HG02981 (cell line): ENCODE data around the gene FBL.
"Not testable (repeated sequence)": the region's sequence is repeated elsewhere in the genome, so short reads cannot be mapped to it uniquely, and the experiment has no call there.

Experiments used
- ATAC-seq: cut with Tn5 transposase; IDR thresholded peaks from one replicate; pipeline ENCODE4 v1.9.1; 2021; ENCODE audit warnings: mild to moderate bottlenecking, moderate library complexity; ENCODE audit not compliant: unreplicated experiment

Gene FBL

DNA sequence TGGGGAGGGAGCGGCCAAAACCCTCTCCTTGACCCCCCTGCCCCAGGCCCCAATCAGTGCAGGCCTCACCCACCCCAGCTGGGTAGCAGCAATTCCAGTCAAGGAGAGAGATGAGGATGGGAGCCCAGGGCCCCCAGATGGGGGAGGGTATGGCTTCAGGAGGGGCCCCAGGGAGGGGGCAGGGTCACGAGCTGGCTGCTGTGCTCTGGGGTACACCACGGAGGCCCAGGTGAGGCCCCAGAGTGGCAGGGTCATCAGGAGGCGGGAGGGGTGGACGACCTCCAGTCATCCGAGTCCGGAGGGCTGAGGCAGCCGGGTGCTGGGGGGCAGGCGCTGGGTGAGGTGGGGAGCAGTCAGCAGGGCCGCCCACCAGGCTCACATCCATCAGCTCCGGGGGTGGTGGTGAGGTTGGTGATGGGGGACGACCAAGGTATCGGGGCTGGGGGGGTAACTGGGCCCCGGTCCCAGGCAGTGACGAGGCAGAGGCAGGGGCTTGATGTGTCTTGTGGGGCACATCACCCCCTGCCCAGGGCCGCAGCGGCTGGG is 20.6 kb downstream of the FBL start:
- no peak for ATAC-seq

- ATAC-seq, result no peak
These were observed 21.1 kb downstream of the FBL start for GRCh38 chr19:39825093-39825463.

DNA sequence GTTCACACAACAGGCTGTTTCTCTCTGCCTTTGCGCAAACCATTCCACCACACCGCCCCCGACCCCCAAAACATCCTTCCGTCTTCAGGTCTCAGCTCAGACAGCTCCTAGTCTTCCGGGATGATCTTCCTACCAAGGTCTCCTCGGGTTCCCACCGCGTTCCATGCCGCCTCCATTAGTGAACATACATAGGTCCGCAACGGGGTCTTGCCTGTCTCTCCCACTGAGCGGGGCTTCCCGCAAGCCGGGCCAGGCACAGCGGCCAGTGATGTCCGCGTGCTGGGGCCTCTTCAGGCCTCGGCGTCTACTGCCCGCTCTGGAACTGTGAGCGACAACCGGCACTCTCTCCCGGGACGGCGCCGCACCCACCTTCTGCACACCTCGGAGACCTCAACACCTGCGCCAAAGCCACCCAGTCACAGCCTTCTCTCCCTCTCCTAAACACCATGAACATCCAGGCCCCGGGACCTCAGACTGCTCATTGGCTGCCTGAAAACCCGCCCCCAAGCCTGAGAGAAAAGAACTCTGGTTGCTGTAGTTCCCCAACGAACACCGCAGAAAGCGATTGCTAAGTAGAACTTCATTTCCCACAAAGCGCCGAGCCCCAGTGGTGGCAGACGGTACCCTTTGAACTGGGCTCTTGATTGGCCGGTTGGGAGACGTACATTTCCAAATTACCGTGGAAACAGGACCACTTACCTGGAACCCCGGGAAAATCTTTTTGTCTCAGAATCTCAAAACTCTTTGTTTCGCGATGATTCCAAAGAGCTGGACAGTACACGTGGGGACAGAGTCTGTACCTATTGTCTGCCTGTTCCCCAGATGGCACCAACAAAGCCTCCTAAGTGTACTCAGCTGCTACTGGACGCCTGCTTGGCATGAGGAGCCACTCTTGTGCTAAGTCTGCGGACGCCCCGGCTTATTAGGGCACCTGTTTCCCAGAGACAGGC is 21.8 kb downstream of the FBL start:
- peak; percentile 79 for ATAC-seq

DNA sequence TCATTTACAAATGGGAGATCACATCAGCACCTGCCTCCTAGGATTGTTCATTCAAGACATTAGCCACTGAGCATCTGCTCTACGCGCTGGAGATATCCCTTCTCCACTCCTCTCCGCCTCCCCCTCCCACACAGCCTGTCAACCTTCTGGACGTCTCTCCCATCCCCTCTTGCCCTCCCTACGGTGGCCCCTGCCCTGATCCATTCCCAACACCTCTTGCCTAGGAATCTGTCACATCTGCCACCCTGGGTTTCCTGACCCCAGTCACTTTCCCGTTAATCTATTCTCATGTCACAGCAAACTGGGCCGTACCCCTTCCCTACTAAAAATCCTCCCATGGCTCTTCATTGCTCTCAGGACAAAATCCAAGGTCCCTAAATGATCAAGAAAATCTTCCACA is 22.5 kb downstream of the FBL start:
- ATAC-seq, result no peak

GRCh38 chr19:39820696-39821095 is 25.5 kb downstream of the FBL start:
- ATAC-seq, result no peak

GRCh38 chr19:39819786-39820185 is 26.4 kb downstream of the FBL start:
- no peak for ATAC-seq

DNA sequence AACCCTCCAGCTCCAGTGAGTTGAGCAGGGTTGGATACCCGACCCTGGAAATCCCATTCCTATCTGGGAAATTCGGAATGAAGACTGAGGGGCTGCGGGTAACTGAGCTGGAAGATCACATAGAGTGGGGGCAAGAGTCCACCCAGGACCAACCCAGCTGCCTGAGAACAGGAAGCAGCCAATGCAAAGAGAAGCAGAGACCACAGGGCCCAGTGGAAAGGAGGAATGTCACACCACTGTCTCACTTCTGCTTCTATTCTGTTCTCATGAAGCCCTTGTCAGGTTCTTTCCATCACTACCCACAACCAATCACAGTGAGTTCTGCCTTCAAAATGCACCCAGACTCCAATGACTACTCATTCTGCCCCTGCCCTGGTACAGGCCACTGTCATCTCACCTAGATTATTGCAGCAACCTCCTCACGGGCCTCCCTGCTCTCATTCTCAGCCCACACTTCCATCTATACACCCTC is 27.5 kb downstream of the FBL start:
- peak; percentile 71 for ATAC-seq

- no peak for ATAC-seq
These were observed 28.2 kb downstream of the FBL start for GRCh38 chr19:39817888-39818561.

- no peak for ATAC-seq
These were observed 29.7 kb downstream of the FBL start for GRCh38 chr19:39816287-39817048.

GRCh38 chr19:39814595-39814994 is 31.6 kb downstream of the FBL start:
- ATAC-seq, result no peak

- not testable (repeated sequence) for ATAC-seq
These were observed 32.1 kb downstream of the FBL start for GRCh38 chr19:39814111-39814510.

DNA sequence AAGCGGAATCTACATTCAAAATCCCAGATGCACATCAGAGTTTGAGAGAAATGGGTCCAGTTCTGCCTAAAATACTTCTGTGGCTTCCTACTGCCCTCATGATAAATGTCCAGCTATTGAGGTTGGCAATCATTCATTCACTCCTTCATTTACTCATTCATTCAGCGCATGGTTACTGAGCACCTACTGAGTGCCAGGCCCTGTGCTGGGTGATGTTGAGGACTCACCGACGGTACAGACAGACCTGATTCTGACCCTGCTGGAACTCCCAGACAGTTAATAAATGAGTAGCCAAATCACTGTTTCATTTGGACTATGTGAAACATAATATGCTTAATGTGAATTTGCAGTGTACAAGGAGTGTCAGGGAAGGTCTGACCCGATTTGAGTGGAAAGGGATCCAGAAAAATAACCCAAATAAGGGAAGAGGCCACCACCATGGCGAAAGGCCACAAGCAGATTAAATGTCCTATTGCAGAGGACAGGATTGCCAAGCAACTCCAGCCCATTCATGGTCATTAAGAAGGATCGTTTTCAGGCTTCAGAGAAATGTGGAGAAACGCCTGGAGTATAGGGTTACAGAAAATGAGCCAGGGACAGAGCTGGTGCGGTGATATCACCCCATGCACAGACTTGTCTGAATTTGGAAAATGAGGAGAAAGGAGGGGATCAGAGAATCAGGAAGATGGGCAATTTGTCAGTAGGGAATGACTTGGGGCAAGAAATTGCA is 32.8 kb downstream of the FBL start:
- ATAC-seq, result no peak

- no peak for ATAC-seq
These were observed 35.1 kb downstream of the FBL start for GRCh38 chr19:39811064-39811463.

DNA sequence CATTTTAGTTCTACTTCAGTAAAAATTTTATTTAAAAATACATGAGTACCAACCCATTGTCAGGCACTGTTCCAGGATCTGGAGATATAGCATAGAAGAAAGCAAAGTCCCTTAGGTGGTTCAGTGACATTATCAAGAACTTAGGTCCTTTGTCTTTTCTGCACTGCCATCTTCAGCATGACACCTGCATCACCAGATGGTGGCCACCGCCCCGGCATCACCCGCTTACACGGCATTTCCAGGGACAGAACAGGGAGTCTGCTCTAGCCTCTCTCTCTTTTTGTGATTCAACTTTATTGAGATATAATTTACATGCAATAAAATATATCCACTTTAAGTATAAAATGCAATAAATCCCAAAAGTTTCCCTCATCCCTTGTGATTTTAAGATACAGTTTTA is 35.8 kb downstream of the FBL start:
- ATAC-seq, result no peak

GRCh38 chr19:39809368-39809767 is 36.8 kb downstream of the FBL start:
- no peak for ATAC-seq

- not testable (repeated sequence) for ATAC-seq
These were observed 37.5 kb downstream of the FBL start for GRCh38 chr19:39808688-39809087.

- ATAC-seq, result no peak
These were observed 38.3 kb downstream of the FBL start for GRCh38 chr19:39807846-39808364.

DNA sequence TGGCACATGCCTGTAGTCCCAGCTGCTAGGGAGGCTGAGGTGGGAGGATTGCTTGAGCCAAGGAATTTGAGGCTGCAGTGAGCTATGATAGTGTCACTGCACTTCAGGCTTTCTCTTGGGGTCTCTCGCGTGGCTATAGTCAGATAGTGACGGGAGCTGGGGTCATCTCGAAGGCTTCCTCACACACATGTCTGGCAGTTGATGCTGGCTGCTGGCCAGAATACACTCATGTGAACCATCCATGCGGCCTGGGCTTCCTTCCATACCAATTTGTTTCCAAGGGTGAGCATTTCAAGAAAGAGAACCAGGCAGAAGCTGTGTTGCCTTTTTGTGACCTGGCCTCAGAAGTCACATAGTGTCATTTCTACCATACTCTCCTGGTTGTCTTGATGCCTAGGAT is 41.1 kb downstream of the FBL start:
- no peak for ATAC-seq

DNA sequence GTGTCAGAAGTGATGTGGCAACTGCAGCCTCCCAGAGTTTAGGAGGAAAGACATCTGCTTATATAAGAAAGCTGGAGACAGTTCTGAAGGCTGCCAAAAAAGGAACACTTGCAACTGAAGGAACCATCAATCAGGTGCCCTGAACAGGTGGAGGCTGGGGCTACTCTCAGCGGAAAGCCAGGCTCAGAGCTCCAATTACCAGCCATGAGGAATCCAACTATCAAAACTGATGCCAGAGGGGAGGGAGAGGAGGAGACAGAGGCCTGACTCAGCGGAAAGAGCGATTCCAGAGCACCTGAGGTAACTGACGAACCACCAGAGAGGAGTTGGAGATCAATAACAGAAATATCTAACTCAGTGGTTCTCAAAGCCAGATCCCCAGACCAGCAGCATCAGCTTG is 43.2 kb downstream of the FBL start:
- no peak for ATAC-seq

DNA sequence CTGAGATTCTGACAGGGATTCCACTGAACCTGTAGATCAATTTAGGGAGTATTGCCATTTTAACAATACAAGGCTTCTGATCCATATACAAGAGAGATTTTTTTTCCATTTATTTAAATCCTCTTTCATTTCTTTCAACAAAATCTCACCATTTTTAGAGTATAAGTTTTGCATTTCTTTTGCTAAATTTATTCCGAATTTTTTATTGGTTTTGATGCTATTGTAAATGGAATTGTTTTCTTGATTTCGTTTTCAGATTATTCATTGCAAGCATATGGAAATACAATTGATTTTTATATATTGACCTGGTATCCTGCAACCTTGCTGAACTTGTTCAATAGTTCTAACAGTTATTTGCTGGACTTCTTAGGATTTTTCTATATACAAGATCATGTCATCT is 49.1 kb downstream of the FBL start:
- ATAC-seq, result no peak
